HCT116 (cell line): ENCODE data around the gene TTLL6. TPM values are rescaled to one million over a fixed set of nuclear protein-coding genes. Genes with fewer than 3 reads are reported as not detected.

Experiments used
- ATAC-seq: fragments of 200-7000 bp; cut with Tn5 transposase; 2 replicates; pipeline ENCODE4 v1.9.1; 2020; ENCODE audit warnings: mild to moderate bottlenecking, moderate library complexity
- BruUV-seq: library from RNA; stranded (reverse); fragments of 400-500 nt; replicated peaks from 2 replicates; lab custom pipeline; 2021; lab: Mats Ljungman, UMichigan
- CTCF ChIA-PET: fragments of 300-600 bp; sonication (Branson Sonifier 250); formaldehyde crosslinking; loops from one replicate; lab custom pipeline; 2021; ENCODE audit warnings: antibody characterized with exemption; lab: Charles Lee
- POLR2A ChIA-PET: fragments of 300-600, 350-600 bp; sonication (Branson Sonifier 250); formaldehyde crosslinking; loops from one replicate; lab custom pipeline; 2021; ENCODE audit warnings: antibody characterized with exemption; lab: Charles Lee
- RAD21 ChIA-PET, 2 experiments: fragments of 300-600 bp; sonication (Branson Sonifier 250); formaldehyde crosslinking; loops; one replicate each; lab custom pipeline; 2023; ENCODE audit warnings: low total read pairs in 2 of 2; ENCODE audit not compliant: uncharacterized antibody in 2 of 2, unreplicated experiment in 2 of 2, low non-redundant PET in 1 of 2; lab: Charles Lee
- DNase-seq: peaks from one replicate; pipeline ENCODE4 v3.0.0-alpha.2; 2010; ENCODE audit warnings: low read depth, low spot score
- H2AFZ ChIP-seq: fragments of 200-600 bp; shearing (Covaris generic), sonication (generic); 2 replicates; pipeline ENCODE4 v1.6.1; 2017; ENCODE audit warnings: low read depth, mixed run types, mixed read lengths, antibody characterized with exemption, low read length; ENCODE audit not compliant: poor library complexity, severe bottlenecking
- H3K27ac ChIP-seq: 2 replicates; pipeline ENCODE4 v1.5.1; 2012; ENCODE audit warnings: low read depth, low read length
- H3K27me3 ChIP-seq: fragments of 200-600 bp; sonication (generic); 2 replicates; pipeline ENCODE4 v1.6.1; 2016; ENCODE audit warnings: mixed run types, low read length, mixed read lengths; ENCODE audit not compliant: insufficient read depth
- H3K36me3 ChIP-seq, 2 experiments: fragments of 200-500 bp in 1 of 2; fragments of 200-600 bp in 1 of 2; sonication (Bioruptor generic) in 1 of 2; sonication (generic) in 1 of 2; 2 replicates each; pipeline versions ENCODE4 v1.5.1 to v1.6.1; 2014 to 2016; ENCODE audit warnings: low read length in 2 of 2, inconsistent platforms in 1 of 2, mixed read lengths in 1 of 2, mixed run types in 1 of 2; ENCODE audit not compliant: insufficient read depth in 2 of 2, control insufficient read depth in 1 of 2
- H3K4me1 ChIP-seq, 2 experiments: fragments of 200-600 bp in 1 of 2; sonication (generic) in 1 of 2; 2 replicates each; pipeline versions ENCODE4 v1.5.1 to v1.6.1; 2012 to 2017; ENCODE audit warnings: low read length in 2 of 2, inconsistent platforms in 1 of 2, mild to moderate bottlenecking in 1 of 2, mixed read lengths in 1 of 2, mixed run types in 1 of 2, moderate library complexity in 1 of 2; ENCODE audit not compliant: insufficient read depth in 2 of 2, control insufficient read depth in 1 of 2
- H3K4me2 ChIP-seq: fragments of 200-600 bp; sonication (generic); 2 replicates; pipeline ENCODE4 v1.6.1; 2017; ENCODE audit warnings: mixed run types, low read length, mixed read lengths
- H3K4me3 ChIP-seq, 2 experiments: fragments of 200-600 bp in 1 of 2; sonication (generic) in 1 of 2; replicated peaks in 1 of 2; 2 replicates each; pipeline ENCODE4 v1.5.1; 2011 to 2016; ENCODE audit warnings: low read length in 2 of 2, control low read depth in 1 of 2, low read depth in 1 of 2, mild to moderate bottlenecking in 1 of 2, mixed read lengths in 1 of 2, mixed run types in 1 of 2
- H3K79me2 ChIP-seq: fragments of 200-600 bp; sonication (generic); 2 replicates; pipeline ENCODE4 v1.6.1; 2017; ENCODE audit warnings: mild to moderate bottlenecking, mixed run types, low read length, moderate library complexity, mixed read lengths; ENCODE audit not compliant: insufficient read depth
- H3K9ac ChIP-seq: fragments of 200-600 bp; sonication (generic); 2 replicates; pipeline ENCODE4 v1.6.1; 2016; ENCODE audit warnings: low read length, mixed read lengths
- H3K9me2 ChIP-seq: fragments of 200-600 bp; sonication (generic), shearing (Covaris generic); 2 replicates; pipeline ENCODE4 v1.6.1; 2017; ENCODE audit warnings: mixed run types, mild to moderate bottlenecking, moderate library complexity; ENCODE audit not compliant: insufficient read depth
- H3K9me3 ChIP-seq, 2 experiments: fragments of 200-500 bp in 1 of 2; fragments of 200-600 bp in 1 of 2; sonication (Bioruptor generic) in 1 of 2; sonication (generic) in 1 of 2; 2 replicates each; pipeline ENCODE4 v1.6.1; 2014 to 2017; ENCODE audit warnings: low read length in 2 of 2, mixed read lengths in 2 of 2, inconsistent platforms in 1 of 2, low read depth in 1 of 2, mild to moderate bottlenecking in 1 of 2, mixed run types in 1 of 2, moderate library complexity in 1 of 2; ENCODE audit not compliant: control insufficient read depth in 1 of 2, insufficient read depth in 1 of 2
- H4K20me1 ChIP-seq: fragments of 200-600 bp; sonication (generic), shearing (Covaris generic); 2 replicates; pipeline ENCODE4 v1.6.1; 2017; ENCODE audit warnings: mixed run types, mild to moderate bottlenecking, moderate library complexity; ENCODE audit not compliant: insufficient read depth
- ATF3 ChIP-seq: IDR thresholded peaks from 2 replicates; pipeline ENCODE4 v1.6.1; 2012
- CBX3 ChIP-seq: IDR thresholded peaks from 2 replicates; pipeline ENCODE4 v1.6.1; 2012; ENCODE audit warnings: low read depth
- EGR1 ChIP-seq: IDR thresholded peaks from 2 replicates; pipeline ENCODE4 v1.6.1; 2012; ENCODE audit warnings: low read depth
- EZH2phosphoT487 ChIP-seq: fragments of 200-600 bp; IDR thresholded peaks from 2 replicates; pipeline ENCODE4 v1.6.1; 2018; ENCODE audit warnings: antibody characterized with exemption, borderline replicate concordance
- FOSL1 ChIP-seq: IDR thresholded peaks from 2 replicates; pipeline ENCODE4 v1.6.1; 2012; ENCODE audit warnings: low read depth
- JUND ChIP-seq: IDR thresholded peaks from 2 replicates; pipeline ENCODE4 v1.6.1; 2012
- MAX ChIP-seq: IDR thresholded peaks from 2 replicates; pipeline ENCODE4 v1.6.1; 2012
- POLR2A ChIP-seq: IDR thresholded peaks from 2 replicates; pipeline ENCODE4 v1.7.0; 2011; ENCODE audit warnings: borderline replicate concordance; ENCODE audit not compliant: insufficient read depth, insufficient read length; ENCODE audit errors: extremely low read depth
- POLR2AphosphoS5 ChIP-seq: IDR thresholded peaks from 2 replicates; pipeline ENCODE4 v1.6.1; 2011; ENCODE audit warnings: mild to moderate bottlenecking, low read depth, low read length, moderate library complexity
- SIN3A ChIP-seq: IDR thresholded peaks from 2 replicates; pipeline ENCODE4 v1.6.1; 2012; ENCODE audit warnings: low read depth
- SP1 ChIP-seq: IDR thresholded peaks from 2 replicates; pipeline ENCODE4 v1.6.1; 2012; ENCODE audit warnings: low read depth
- SRF ChIP-seq: IDR thresholded peaks from 2 replicates; pipeline ENCODE4 v1.6.1; 2012; ENCODE audit warnings: low read depth
- TCF7L2 ChIP-seq: IDR thresholded peaks from 2 replicates; pipeline ENCODE4 v1.7.0; 2011; ENCODE audit warnings: borderline replicate concordance, inconsistent platforms; ENCODE audit not compliant: insufficient read depth, insufficient read length; ENCODE audit errors: extremely low read depth
- YY1 ChIP-seq: IDR thresholded peaks from 2 replicates; pipeline ENCODE4 v1.6.1; 2011; ENCODE audit warnings: low read length, low read depth, moderate library complexity, mild to moderate bottlenecking; ENCODE audit not compliant: insufficient replicate concordance; ENCODE audit errors: extremely low read depth
- ZBTB33 ChIP-seq: IDR thresholded peaks from 2 replicates; pipeline ENCODE4 v1.6.1; 2011; ENCODE audit warnings: mild to moderate bottlenecking, low read length, moderate library complexity; ENCODE audit not compliant: insufficient replicate concordance; ENCODE audit errors: extremely low read depth
- ZNF274 ChIP-seq: fragments of 200-500 bp; sonication (Bioruptor generic); IDR thresholded peaks from 2 replicates; pipeline ENCODE4 v1.6.1; 2014; ENCODE audit warnings: mild to moderate bottlenecking, low read depth, low read length, inconsistent platforms
- intact Hi-C: fragments of 100-400 bp; cut with micrococcal nuclease; formaldehyde crosslinking; loops from 2 replicates; pipeline ENCODE4 v1.10.0; 2022
- total RNA-seq: library from RNA; stranded (reverse); gene quantifications from one replicate; pipeline ENCODE4 v1.2.1, GENCODE V29; 2021; ENCODE audit not compliant: unreplicated experiment

Gene TTLL6
- total RNA-seq, 1 experiment from 2014 or later: 0.79 TPM

GRCh38 chr17:48745381-48746275 lies 71.4 kb downstream of the TTLL6 start:
- peaks cover 39% of the 10 kb centered on the region for H3K27me3 ChIP-seq
- ATAC-seq (no peak), DNase-seq (no peak)
- intact Hi-C loops: no loop called here
- H4K20me1 ChIP-seq: no peaks in the 10 kb centered on the region
- H2AFZ ChIP-seq: no peak overlapping the region
- H3K79me2 ChIP-seq: no peaks in the 10 kb centered on the region
- no peaks in the 10 kb centered on the region for H3K9me3 ChIP-seq
- no TSS peak for BruUV-seq
- H3K4me2 ChIP-seq: no peak overlapping the region
- H3K9me2 ChIP-seq: no peaks in the 10 kb centered on the region
- TF ChIP-seq JUND (no peak), ZNF274 (no peak), EZH2phosphoT487 (no peak), POLR2AphosphoS5 (no peak), CBX3 (no peak), YY1 (no peak)
- CTCF ChIA-PET: interaction anchor here (1.0 to 1.1 kb wide), 2 partner anchors 21 to 67 kb away, joined by 4 to 5 read pairs; no protein-coding TSS in a partner anchor
- H3K9ac ChIP-seq: no peak overlapping the region
- H3K36me3 ChIP-seq: no peaks in the 10 kb centered on the region
- RAD21 ChIA-PET: no interaction called here
- H3K27ac ChIP-seq: no peak overlapping the region
- no peaks in the 10 kb centered on the region for H3K4me1 ChIP-seq
- POLR2A ChIA-PET: no interaction called here
- no peak overlapping the region for H3K4me3 ChIP-seq

GRCh38 chr17:48740537-48740936 lies 76.5 kb downstream of the TTLL6 start:
- no peaks in the 10 kb centered on the region for H3K9me2 ChIP-seq
- no peak for TF ChIP-seq EGR1
- no peak for TF ChIP-seq POLR2A
- no peak for TF ChIP-seq POLR2AphosphoS5
- no peak for TF ChIP-seq ZBTB33
- no peak for TF ChIP-seq SRF
- TF ChIP-seq ATF3: no peak
- no peak for TF ChIP-seq ZNF274
- TF ChIP-seq SP1: no peak
- no peak for TF ChIP-seq JUND
- TF ChIP-seq TCF7L2: no peak
- no peak for TF ChIP-seq MAX
- no peak for TF ChIP-seq EZH2phosphoT487
- no peak for TF ChIP-seq SIN3A
- no peak for TF ChIP-seq FOSL1

More at GRCh38 chr17:48740537-48740936, 76.5 kb downstream of the TTLL6 start:
- ChIA-PET CTCF (no interaction called here), POLR2A (no interaction called here), RAD21 (no interaction called here)
- Histone ChIP-seq H3K9ac (no peak overlapping the region), H3K36me3 (no peaks in the 10 kb centered on the region), H3K4me3 (no peak overlapping the region), H3K27ac (no peak overlapping the region), H3K4me2 (no peak overlapping the region), H4K20me1 (no peaks in the 10 kb centered on the region), H3K4me1 (no peaks in the 10 kb centered on the region), H3K79me2 (no peaks in the 10 kb centered on the region), H3K27me3 (peaks cover 46% of the 10 kb centered on the region), H3K9me3 (no peaks in the 10 kb centered on the region), H2AFZ (no peak overlapping the region)
- DNase-seq: no peak
- intact Hi-C loops: no loop called here
- BruUV-seq: no TSS peak
- ATAC-seq: no peak
